GM21367 (cell line): ENCODE data around the gene MEMO1.
"Not testable (repeated sequence)": the region's sequence is repeated elsewhere in the genome, so short reads cannot be mapped to it uniquely, and the experiment has no call there.

Experiments
- ATAC-seq: cut with Tn5 transposase; IDR thresholded peaks from one replicate; pipeline ENCODE4 v1.9.1; 2021; ENCODE audit not compliant: unreplicated experiment

Gene MEMO1

GRCh38 chr2:31998731-31999383 is 12.0 kb downstream of the MEMO1 start:
- no peak for ATAC-seq

- no peak for ATAC-seq
Measured at GRCh38 chr2:31997653-31998052, 13.2 kb downstream of the MEMO1 start.

GRCh38 chr2:31996571-31997150 is 14.1 kb downstream of the MEMO1 start:
- ATAC-seq, result no peak

GRCh38 chr2:31992934-31993333 is 17.9 kb downstream of the MEMO1 start:
- no peak for ATAC-seq

DNA sequence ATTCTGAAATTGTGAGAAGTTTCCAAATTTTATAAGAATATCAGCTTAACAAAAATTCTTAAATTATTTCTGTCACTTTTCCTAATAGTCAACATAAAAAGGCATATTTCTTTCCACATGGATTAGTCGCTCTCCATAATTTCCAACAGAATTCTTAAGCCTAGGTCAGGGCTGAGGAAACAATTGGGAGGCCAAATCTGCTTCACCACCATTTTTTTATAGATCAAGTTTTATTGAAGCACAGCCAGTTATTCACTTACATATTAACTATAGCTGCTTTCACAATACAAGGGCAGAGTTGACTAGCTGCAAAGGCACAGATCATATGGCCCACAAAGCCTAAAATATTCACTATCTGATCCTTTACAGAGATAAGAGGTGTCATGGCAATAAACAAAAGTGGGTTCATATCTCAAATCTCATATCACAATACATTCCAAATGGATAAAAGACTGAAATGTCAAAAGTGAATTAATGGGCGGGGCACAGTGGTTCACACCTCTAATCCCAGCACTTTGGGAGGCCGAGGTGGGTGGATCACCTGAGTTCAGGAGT is 18.7 kb downstream of the MEMO1 start:
- ATAC-seq, result no peak

GRCh38 chr2:31989946-31990345 is 20.9 kb downstream of the MEMO1 start:
- ATAC-seq, result no peak

DNA sequence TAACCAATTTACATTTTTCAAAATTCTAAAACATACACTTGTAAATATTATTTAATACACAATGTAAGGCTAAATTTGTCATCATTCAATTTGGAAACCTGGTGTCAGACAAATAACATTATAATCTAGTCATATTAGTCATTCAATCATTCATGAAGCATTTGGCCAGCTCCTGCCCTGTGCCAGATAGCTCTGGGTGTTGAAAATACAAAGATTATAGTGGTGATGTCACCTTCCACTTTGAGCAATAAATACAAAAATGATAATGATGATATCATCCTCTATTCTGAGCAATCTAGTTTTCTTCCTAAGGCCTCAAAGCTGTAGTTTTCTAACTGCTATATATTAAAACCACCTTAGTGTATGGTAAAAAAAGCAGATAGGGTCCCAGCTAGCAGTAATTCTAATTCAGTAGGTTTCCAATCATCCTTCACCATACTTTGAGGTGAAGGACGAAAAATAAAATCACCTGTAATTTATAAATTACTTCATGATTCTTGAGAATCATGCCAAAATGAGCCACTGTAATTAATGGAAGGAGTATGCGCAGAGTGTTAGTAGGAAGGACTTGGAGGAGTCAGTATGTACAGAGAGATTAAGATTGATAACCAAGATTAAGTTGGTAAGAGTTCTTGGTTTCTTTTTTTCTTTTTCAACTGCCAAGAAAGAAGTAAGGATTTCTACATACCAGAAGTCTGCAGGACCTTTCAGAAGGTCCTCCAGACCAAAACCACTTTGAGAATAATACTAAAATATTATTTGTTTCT is 23.2 kb downstream of the MEMO1 start:
- ATAC-seq, result no peak

- no peak for ATAC-seq
Measured at GRCh38 chr2:31986906-31987305, 23.9 kb downstream of the MEMO1 start.

DNA sequence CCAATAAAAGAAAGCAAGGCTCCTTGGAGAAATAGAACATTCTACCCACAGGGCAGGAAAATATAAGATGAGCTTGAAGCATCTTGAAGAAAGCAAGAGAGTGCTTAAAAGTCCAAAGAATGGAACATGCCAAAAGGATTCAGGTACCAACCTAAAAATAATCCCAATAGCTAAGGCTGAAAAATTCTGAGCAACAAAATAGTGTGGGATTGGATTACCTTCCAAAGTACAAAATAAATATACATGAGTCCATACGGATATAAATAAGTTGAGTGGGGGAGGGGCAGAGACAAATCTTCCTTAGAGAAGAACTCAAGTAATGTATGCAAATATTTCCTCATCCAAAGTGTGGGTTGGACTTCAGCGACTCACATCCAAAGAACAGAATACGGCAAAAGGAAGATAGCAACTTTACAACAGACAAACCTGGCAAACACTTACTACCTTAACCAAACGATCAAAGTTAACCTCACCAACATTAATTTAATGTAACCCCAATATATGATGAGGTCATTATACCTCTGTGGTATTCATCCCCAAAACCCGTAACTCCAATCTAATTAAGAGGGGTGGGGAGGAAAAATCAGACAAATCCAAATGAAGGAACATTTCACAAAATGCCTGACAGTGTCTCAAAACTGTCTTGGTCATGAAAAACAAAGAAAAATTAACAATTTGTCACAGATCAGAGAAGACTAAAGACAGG is 26.9 kb downstream of the MEMO1 start:
- no peak for ATAC-seq

GRCh38 chr2:31980674-31981356 is 30.0 kb downstream of the MEMO1 start:
- ATAC-seq, result peak; percentile 97

DNA sequence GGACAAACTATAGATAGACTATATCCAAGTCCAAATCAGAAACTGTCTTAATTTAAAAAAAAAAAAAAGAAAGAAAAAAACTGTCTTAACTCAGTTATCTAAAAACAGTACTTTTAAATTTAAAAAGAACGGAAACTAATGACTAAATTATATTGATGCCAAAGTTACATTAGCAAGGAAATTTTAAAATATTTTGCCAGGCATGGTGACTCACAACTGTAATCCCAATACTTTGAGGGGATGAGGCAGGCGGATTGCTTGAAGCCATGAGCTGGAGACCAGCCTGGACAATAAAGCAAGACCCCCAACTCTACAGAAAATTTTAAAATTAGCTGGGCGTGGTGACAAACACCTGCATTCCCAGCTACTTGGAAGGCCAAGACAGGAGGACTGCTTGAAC is 30.9 kb downstream of the MEMO1 start:
- no peak for ATAC-seq

DNA sequence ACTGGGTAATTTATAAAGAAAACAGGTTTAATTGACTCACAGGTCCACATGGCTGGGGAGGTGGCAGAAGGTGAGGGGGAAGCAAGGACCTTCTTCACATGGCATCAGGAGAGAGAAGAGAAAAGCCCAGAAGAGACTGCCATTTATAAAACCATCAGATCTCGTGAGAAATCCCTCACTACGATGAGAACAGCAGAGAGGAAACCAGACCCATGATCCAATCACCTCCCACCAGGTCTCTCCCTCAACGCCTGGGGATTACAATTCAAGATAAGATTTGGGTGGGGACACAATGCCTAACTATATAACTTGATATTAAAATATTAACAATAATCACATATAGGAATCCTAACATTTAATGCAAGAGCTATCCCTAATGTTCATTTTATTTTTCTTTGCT is 31.8 kb downstream of the MEMO1 start:
- no peak for ATAC-seq

DNA sequence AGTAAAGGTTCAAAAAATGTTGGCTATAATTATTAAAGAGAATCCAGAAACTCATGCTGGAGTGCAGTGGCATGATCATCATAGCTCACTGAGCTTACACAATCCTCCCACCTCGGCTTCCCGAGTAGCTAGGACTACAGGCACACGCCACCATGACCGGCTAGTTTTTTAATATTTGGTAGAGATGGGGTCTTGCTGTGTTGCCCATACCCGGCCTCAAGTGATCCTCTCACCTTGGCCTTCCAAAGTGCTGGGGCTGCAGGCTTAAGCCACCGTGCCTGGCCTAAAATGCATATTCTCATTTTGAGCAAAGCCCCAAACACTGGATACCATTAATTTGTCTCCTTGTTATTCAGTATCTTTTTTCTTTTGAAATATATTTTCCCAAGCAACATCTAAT is 32.4 kb downstream of the MEMO1 start:
- no peak for ATAC-seq

GRCh38 chr2:31973665-31974064 is 37.1 kb downstream of the MEMO1 start:
- no peak for ATAC-seq

GRCh38 chr2:31972059-31972458 is 38.7 kb downstream of the MEMO1 start:
- no peak for ATAC-seq

DNA sequence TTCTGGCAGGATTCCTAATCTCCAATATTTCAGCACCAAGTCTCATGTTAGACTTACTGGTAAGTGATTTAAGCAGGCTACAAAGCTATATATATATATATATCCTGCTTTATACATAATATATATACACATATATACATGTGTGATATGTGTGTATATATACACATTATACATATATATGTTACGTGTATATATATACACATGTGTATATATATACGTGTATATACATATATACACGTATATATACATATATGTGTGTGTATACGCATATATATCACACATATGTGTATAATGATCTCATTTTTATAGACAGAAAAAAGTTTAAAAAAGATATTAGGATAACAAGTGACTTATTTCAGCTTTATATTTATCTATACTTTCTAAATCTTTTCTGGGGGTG is 41.6 kb downstream of the MEMO1 start:
- no peak for ATAC-seq

DNA sequence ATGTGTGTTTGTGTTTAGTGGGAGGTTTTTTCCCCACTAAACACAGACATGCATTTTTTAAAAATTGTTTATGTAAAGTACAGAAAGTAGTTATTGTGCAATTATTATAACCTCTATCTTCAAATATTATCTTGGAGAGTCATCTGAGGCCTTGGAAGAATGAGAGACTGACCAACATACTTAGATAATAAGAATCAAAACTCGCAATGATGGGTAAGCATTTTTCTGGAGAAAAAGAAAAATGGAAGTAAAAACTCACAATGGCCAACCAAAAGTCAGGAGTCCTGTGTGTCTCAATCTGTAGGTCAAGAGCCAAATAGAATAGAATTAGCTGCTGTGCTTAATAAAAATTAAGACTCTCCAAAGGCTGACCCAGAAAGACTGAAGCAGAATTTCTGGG is 43.0 kb downstream of the MEMO1 start:
- ATAC-seq, result no peak

DNA sequence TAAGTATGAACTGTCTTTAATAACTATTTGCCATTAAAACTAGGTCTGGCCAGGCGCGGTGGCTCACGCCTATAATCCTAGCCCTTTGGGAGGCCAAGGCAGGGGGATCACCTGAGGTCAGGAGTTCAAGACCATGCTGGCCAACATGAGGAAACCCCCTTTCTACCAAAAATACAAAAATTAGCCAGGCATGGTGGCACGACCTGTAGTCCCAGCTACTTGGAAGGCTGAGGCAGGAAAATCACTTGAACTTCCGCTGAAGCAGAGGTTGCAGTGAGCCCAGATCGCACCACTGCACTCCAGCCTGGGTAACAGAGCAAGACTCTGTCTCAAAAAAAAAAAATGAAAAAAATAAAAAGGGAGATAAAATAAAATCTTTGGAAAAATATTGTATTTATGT is 44.4 kb downstream of the MEMO1 start:
- ATAC-seq, result not testable (repeated sequence)

- no peak for ATAC-seq
Measured at GRCh38 chr2:31965094-31965493, 45.7 kb downstream of the MEMO1 start.

DNA sequence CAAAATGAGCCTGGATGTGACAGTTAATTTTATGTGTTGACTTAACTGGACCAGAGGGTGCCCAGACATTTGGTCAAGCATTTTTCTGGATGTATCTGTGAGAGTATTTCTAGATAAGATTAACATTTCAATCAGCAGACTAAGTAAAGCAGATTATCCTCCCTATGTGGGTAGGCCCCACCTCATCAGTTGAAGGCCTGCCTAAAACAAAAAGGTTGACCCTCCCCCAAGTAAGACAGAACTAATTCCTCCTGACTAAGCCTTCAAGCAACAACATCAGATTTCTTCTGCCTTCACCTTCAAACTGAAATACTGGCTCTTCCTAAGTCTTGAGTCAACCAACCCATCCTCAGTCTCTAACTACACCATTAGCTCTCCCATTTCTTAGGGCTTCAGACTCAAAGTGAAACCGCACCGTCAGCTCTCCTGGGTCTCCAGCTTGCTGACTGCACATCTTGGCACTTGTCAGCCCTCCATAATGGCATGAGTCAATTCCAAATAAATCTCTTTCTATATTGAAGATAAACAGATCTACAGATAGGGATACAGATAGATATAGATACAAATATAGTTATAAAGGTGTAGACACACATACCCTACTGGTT is 47.9 kb downstream of the MEMO1 start:
- ATAC-seq, result no peak
